Activated CD8-positive, alpha-beta T cell treated with anti-CD3 and anti-CD28 coated beads for 36 hours (primary cell): ENCODE results near the gene GALNT2. TPM values are rescaled to one million over a fixed set of nuclear protein-coding genes. Genes with fewer than 3 reads are reported as not detected.
A peak's percentile ranks its signal among the peaks of the same experiment; 100 is the strongest.

ENCODE experiments used
- ATAC-seq: fragments of 200-7000 bp; cut with Tn5 transposase; one replicate; pipeline ENCODE4 v1.10.0; 2021; ENCODE audit warnings: mild to moderate bottlenecking, moderate library complexity
- CTCF ChIA-PET: fragments of 350-600 bp; sonication (Branson Sonifier 250); formaldehyde crosslinking; loops from one replicate; lab custom pipeline; 2021; ENCODE audit warnings: antibody characterized with exemption; lab: Charles Lee
- POLR2A ChIA-PET: fragments of 350-600 bp; sonication (Branson Sonifier 250); formaldehyde crosslinking; loops from one replicate; lab custom pipeline; 2021; ENCODE audit warnings: antibody characterized with exemption; lab: Charles Lee
- DNase-seq: peaks from one replicate; pipeline ENCODE4 v3.0.0-alpha.2; 2020
- H3K27ac Mint-ChIP-seq: one replicate; pipeline ENCODE4 v1.8.0; 2021; ENCODE audit warnings: mild to moderate bottlenecking, mixed read lengths
- H3K27me3 Mint-ChIP-seq: one replicate; pipeline ENCODE4 v1.8.0; 2021; ENCODE audit warnings: mixed read lengths
- H3K36me3 Mint-ChIP-seq: one replicate; pipeline ENCODE4 v1.8.0; 2021; ENCODE audit warnings: low read depth, mixed read lengths
- H3K4me1 Mint-ChIP-seq: one replicate; pipeline ENCODE4 v1.8.0; 2021; ENCODE audit warnings: low read depth, mixed read lengths
- H3K4me3 Mint-ChIP-seq: one replicate; pipeline ENCODE4 v1.8.0; 2021; ENCODE audit warnings: mild to moderate bottlenecking, moderate library complexity, mixed read lengths
- H3K9me3 Mint-ChIP-seq: one replicate; pipeline ENCODE4 v1.8.0; 2021; ENCODE audit warnings: mixed read lengths
- CTCF ChIP-seq: fragments of 200-600 bp; IDR thresholded peaks from one replicate; pipeline ENCODE4 v1.8.0; 2022; ENCODE audit warnings: antibody characterized with exemption, mild to moderate bottlenecking
- intact Hi-C: fragments of 100-400 bp; cut with micrococcal nuclease; formaldehyde crosslinking; loops from one replicate; pipeline ENCODE4 v1.10.0; 2022
- total RNA-seq, 2 experiments: library from RNA; stranded (reverse); gene quantifications; one replicate each; pipeline ENCODE4 v1.2.3, GENCODE V29; 2021

GALNT2 gene
- total RNA-seq, 2 experiments from 2014 or later = 40.1 to 42.3 TPM

GRCh38 chr1:230210326-230210980, 143.4 kb downstream of the GALNT2 start:
- Mint-ChIP-seq H3K9me3 (no peaks in the 10 kb centered on the region), H3K4me1 (peaks cover 59% of the 10 kb centered on the region), H3K27me3 (no peaks in the 10 kb centered on the region), H3K4me3 (no peak overlapping the region), H3K36me3 (peaks cover 34% of the 10 kb centered on the region), H3K27ac (peak overlapping the region; percentile 98)
- intact Hi-C loops = no loop called here
- TF ChIP-seq CTCF = no peak
- DNase-seq (no peak), ATAC-seq (no peak)
- POLR2A ChIA-PET = interaction anchor here (1.0 kb wide), 1 partner anchor 102 kb away, joined by 3 read pairs; no protein-coding TSS in a partner anchor
- CTCF ChIA-PET = interaction anchor here (3.0 kb wide), 1 partner anchor 10 kb away, joined by 13 read pairs; no protein-coding TSS in a partner anchor

GRCh38 chr1:230210981-230211336, 143.9 kb downstream of the GALNT2 start:
- intact Hi-C loops = no loop called here
- H3K9me3 Mint-ChIP-seq = no peaks in the 10 kb centered on the region
- peaks cover 34% of the 10 kb centered on the region for H3K36me3 Mint-ChIP-seq
- no peaks in the 10 kb centered on the region for H3K27me3 Mint-ChIP-seq
- ATAC-seq = no peak
- TF ChIP-seq CTCF = no peak
- H3K4me1 Mint-ChIP-seq = peaks cover 63% of the 10 kb centered on the region
- no peak for DNase-seq
- CTCF ChIA-PET = interaction anchor here (3.0 kb wide), 1 partner anchor 9 kb away, joined by 13 read pairs; no protein-coding TSS in a partner anchor
- H3K27ac Mint-ChIP-seq = peak overlapping the region; percentile 98
- no peak overlapping the region for H3K4me3 Mint-ChIP-seq
- POLR2A ChIA-PET = interaction anchor here (1.0 kb wide), 1 partner anchor 103 kb away, joined by 3 read pairs; no protein-coding TSS in a partner anchor

GRCh38 chr1:230211436-230212145, 144.6 kb downstream of the GALNT2 start:
- H3K4me3 Mint-ChIP-seq = peak overlapping the region; percentile 13
- no peak for ATAC-seq
- peaks cover 64% of the 10 kb centered on the region for H3K4me1 Mint-ChIP-seq
- peaks cover 34% of the 10 kb centered on the region for H3K36me3 Mint-ChIP-seq
- POLR2A ChIA-PET = interaction anchor here (0.9 to 1.1 kb wide), 5 partner anchors 9 to 106 kb away, joined by 3 to 4 read pairs (median 3); no protein-coding TSS in a partner anchor
- CTCF ChIA-PET = interaction anchor here (3.0 kb wide), 1 partner anchor 9 kb away, joined by 13 read pairs; no protein-coding TSS in a partner anchor
- no peaks in the 10 kb centered on the region for H3K27me3 Mint-ChIP-seq
- H3K27ac Mint-ChIP-seq = peak overlapping the region; percentile 76
- no peaks in the 10 kb centered on the region for H3K9me3 Mint-ChIP-seq
- no peak for TF ChIP-seq CTCF
- DNase-seq = no peak
- intact Hi-C loops = no loop called here

GRCh38 chr1:230212405-230212936, 145.4 kb downstream of the GALNT2 start:
- CTCF ChIA-PET = interaction anchor here (1.1 to 3.0 kb wide), 2 partner anchors 8 to 9 kb away, joined by 3 to 13 read pairs; no protein-coding TSS in a partner anchor
- peak; percentile 21 for DNase-seq
- intact Hi-C loops = no loop called here
- H3K36me3 Mint-ChIP-seq = peaks cover 38% of the 10 kb centered on the region
- H3K27me3 Mint-ChIP-seq = no peaks in the 10 kb centered on the region
- no peak for TF ChIP-seq CTCF
- ATAC-seq = no peak
- H3K4me1 Mint-ChIP-seq = peaks cover 64% of the 10 kb centered on the region
- POLR2A ChIA-PET = interaction anchor here (0.9 to 1.1 kb wide), 4 partner anchors 8 to 107 kb away, joined by 3 to 4 read pairs (median 4); no protein-coding TSS in a partner anchor
- peak overlapping the region; percentile 27 for H3K4me3 Mint-ChIP-seq
- peak overlapping the region; percentile 76 for H3K27ac Mint-ChIP-seq
- no peaks in the 10 kb centered on the region for H3K9me3 Mint-ChIP-seq
